Measurements from ENCODE around the gene FYB1.

DNA sequence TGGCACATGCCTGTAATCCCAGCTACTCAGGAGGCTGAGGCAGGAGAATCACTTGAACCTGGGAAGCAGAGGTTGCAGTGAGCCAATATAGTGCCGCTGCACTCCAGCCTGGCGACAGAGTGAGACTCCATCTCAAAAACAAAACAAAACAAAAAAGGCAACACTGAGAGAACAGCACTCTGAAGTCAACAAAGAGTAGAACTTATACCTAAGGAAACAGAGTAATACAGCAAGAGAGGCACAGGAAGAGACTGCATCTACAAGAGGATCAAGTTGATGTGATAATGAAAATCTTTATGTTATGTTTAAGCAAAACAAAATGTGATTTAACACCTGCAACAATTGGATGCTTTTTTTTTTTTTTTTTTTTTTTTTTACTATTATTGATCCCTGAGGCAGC, 33.1 kb downstream of the FYB1 start:
- TF ChIP-seq, protein P1, sequence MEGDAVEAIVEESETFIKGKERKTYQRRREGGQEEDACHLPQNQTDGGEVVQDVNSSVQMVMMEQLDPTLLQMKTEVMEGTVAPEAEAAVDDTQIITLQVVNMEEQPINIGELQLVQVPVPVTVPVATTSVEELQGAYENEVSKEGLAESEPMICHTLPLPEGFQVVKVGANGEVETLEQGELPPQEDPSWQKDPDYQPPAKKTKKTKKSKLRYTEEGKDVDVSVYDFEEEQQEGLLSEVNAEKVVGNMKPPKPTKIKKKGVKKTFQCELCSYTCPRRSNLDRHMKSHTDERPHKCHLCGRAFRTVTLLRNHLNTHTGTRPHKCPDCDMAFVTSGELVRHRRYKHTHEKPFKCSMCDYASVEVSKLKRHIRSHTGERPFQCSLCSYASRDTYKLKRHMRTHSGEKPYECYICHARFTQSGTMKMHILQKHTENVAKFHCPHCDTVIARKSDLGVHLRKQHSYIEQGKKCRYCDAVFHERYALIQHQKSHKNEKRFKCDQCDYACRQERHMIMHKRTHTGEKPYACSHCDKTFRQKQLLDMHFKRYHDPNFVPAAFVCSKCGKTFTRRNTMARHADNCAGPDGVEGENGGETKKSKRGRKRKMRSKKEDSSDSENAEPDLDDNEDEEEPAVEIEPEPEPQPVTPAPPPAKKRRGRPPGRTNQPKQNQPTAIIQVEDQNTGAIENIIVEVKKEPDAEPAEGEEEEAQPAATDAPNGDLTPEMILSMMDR (IDR thresholded peaks at IDR 0.05; ENCODE audit: insufficient read depth, low read depth, low read length) = no peak
- TF ChIP-seq EZH2 (IDR thresholded peaks at IDR 0.05; ENCODE audit: insufficient read depth, low read length) = no peak
